Lung (tissue), 12 donors: ENCODE data around the gene TFAP2E. TPM values are rescaled to one million over a fixed set of nuclear protein-coding genes. Genes with fewer than 3 reads are reported as not detected.
"Not testable (repeated sequence)": the region's sequence is repeated elsewhere in the genome, so short reads cannot be mapped to it uniquely, and the experiment has no call there.

Experiments used
- ATAC-seq: fragments of 200-7000 bp; cut with Tn5 transposase; one replicate; pipeline ENCODE4 v1.9.1; 2020; ENCODE audit warnings: moderate number of reproducible peaks; ENCODE audit not compliant: insufficient read depth, low FRiP score
- DNase-seq, 3 donors: peaks; one replicate each; pipeline ENCODE4 v3.0.0-alpha.2; 2013 to 2017
- H3K27ac ChIP-seq, 2 donors: one replicate each; pipeline ENCODE4 v1.5.1; 2013; ENCODE audit warnings: mild to moderate bottlenecking in 2 of 2, moderate library complexity in 2 of 2, control low read depth in 1 of 2, inconsistent platforms in 1 of 2, low read depth in 1 of 2, low read length in 1 of 2
- H3K27me3 ChIP-seq, 3 donors: one replicate each; pipeline ENCODE4 v1.5.1; 2013; ENCODE audit warnings: low read length in 2 of 3; ENCODE audit not compliant: control insufficient read depth in 3 of 3, insufficient read depth in 3 of 3
- H3K36me3 ChIP-seq, 4 donors: one replicate each; pipeline ENCODE4 v1.5.1; 2013; ENCODE audit warnings: low read length in 4 of 4, mild to moderate bottlenecking in 1 of 4, moderate library complexity in 1 of 4; ENCODE audit not compliant: control insufficient read depth in 4 of 4, insufficient read depth in 4 of 4
- H3K4me1 ChIP-seq, 5 donors: one replicate each; pipeline ENCODE4 v1.5.1; 2013; ENCODE audit warnings: low read length in 5 of 5, mild to moderate bottlenecking in 2 of 5, moderate library complexity in 1 of 5; ENCODE audit not compliant: control insufficient read depth in 5 of 5, insufficient read depth in 5 of 5
- H3K4me3 ChIP-seq: one replicate; pipeline ENCODE4 v1.5.1; 2013; ENCODE audit warnings: mild to moderate bottlenecking, control low read depth, moderate library complexity
- H3K9ac ChIP-seq, 2 donors: one replicate each; pipeline ENCODE4 v1.5.1; 2013; ENCODE audit warnings: low read length in 2 of 2, control low read depth in 1 of 2; ENCODE audit not compliant: insufficient read depth in 1 of 2
- H3K9me3 ChIP-seq, 4 donors: one replicate each; pipeline ENCODE4 v1.5.1; 2013; ENCODE audit warnings: low read length in 3 of 4, mild to moderate bottlenecking in 1 of 4, moderate library complexity in 1 of 4; ENCODE audit not compliant: control insufficient read depth in 4 of 4, insufficient read depth in 3 of 4
- WGBS, 2 donors: extraction: QIAGEN DNeasy Blood & Tissue Kit; methylation state at CpG; one replicate each; pipeline ENCODE4 v1.1.7; 2013; 5-methylcytosine and 5-hydroxymethylcytosine counted together
- polyA plus RNA-seq, 2 donors: library from polyadenylated mRNA; stranded (reverse); fragments of 200-250 nt; gene quantifications; one replicate each; pipeline ENCODE4 v1.2.1, GENCODE V29; 2013
- total RNA-seq, 2 donors: library from RNA; depleted of rRNA in 1 of 2; stranded (reverse); fragments of >200 nt in 1 of 2; gene quantifications; one replicate each; pipeline ENCODE4 v1.2.1, GENCODE V29; 2014 to 2021
- TF ChIP-seq, protein P1 (sequence below): IDR thresholded peaks from 2 replicates; pipeline ENCODE4 v1.5.1; 2012; ENCODE audit warnings: mild to moderate bottlenecking; ENCODE audit errors: control extremely low read depth, extremely low read depth
- donor health status: control.
- donor health status: control.
- donor health status: Bipolar disorder and iron deficiency.
- donor health status: healthy.
- donor health status: DM: yes; HTN: yes; CAD: no.

TFAP2E gene
- total and polyA plus RNA-seq, 4 donors, result 1.4 to 2.5 (median 1.9) TPM

DNA sequence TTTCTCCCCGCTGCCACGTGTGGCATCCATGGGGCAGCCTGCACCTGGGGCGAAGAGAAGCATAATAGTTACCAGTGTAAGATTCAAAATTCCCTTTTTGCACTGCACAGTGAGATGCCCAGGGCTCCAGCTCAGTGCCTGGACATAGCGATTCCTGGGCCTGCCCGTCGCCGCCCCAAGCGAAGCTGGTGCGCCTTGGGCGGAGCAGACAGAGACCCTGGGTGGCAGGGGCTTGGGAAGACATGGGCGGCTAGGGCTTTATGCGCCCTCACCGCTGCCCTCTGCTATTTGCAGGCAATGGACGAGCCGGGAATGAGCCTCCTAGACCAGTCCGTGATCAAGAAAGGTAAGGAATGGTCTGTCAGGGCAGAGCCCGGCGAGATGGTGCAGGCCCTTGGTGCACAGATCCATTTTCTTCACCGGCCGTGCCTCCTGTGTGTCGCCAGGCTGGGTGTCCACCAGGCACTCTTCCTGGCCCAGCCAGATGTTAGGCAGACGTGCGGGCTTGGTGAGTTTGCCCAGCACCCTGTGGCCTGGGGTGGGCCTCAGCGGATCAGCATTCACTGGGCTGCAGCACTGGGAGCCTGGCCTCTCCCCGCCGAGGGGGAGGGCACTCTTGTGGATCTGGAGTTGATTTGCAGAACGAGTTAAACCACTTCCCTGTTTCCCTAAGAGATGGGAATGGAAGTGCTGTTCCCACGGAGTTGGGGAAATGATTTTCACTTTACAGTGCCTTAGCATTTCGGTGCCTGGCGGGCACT is 1.7 kb downstream of the TFAP2E start:
- H3K27me3 ChIP-seq, result peaks cover 0 to 62% (median 62%) of the 10 kb centered on the region in 3 donors
- no peak overlapping the region for H3K9ac ChIP-seq
- peak overlapping the region in 1 of 2 donors; percentile 35 for H3K27ac ChIP-seq
- TF ChIP-seq, protein P1, sequence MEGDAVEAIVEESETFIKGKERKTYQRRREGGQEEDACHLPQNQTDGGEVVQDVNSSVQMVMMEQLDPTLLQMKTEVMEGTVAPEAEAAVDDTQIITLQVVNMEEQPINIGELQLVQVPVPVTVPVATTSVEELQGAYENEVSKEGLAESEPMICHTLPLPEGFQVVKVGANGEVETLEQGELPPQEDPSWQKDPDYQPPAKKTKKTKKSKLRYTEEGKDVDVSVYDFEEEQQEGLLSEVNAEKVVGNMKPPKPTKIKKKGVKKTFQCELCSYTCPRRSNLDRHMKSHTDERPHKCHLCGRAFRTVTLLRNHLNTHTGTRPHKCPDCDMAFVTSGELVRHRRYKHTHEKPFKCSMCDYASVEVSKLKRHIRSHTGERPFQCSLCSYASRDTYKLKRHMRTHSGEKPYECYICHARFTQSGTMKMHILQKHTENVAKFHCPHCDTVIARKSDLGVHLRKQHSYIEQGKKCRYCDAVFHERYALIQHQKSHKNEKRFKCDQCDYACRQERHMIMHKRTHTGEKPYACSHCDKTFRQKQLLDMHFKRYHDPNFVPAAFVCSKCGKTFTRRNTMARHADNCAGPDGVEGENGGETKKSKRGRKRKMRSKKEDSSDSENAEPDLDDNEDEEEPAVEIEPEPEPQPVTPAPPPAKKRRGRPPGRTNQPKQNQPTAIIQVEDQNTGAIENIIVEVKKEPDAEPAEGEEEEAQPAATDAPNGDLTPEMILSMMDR, result no peak
- H3K4me1 ChIP-seq, result peaks cover 0 to 28% (median 17%) of the 10 kb centered on the region in 5 donors
- DNase-seq (peak; percentile 50 to 82 (median 55)), ATAC-seq (no peak)
- peaks cover 0 to 6% (median 0%) of the 10 kb centered on the region in 4 donors for H3K9me3 ChIP-seq
- H3K4me3 ChIP-seq, result no peak overlapping the region
- 72 to 74% methylated on average over 30 of the region's 30 CpGs for WGBS, 2 donors
- H3K36me3 ChIP-seq, result no peaks in the 10 kb centered on the region

DNA sequence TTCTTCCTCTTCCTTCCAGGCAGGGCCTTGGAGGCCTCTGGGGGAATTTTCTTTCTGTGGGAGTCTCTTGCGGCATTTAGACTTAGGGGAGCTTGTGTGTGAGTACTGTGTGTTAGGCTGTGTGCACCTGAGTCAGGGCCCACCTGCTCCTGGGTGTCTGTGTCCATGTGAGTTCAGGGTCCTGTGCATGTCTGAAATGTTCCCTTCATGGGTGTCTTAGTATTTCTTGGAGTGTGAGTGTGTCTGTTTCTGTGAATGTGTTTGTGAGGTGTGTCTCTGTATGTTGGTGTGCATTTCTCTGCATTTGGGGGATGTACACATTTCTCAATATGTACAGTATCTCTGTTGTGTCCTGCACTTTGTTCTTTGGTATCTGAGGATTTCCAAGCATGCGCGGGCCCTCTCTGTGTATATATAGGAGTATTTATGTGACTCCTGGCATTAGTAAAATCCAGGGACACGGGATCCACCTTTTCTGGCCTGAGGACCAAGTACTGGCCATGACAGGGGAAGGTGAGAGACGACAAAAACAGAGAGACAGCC is 2.4 kb downstream of the TFAP2E start:
- Histone ChIP-seq H3K27me3 (peaks cover 0 to 62% (median 58%) of the 10 kb centered on the region in 3 donors), H3K9ac (no peak overlapping the region), H3K27ac (peak overlapping the region in 1 of 2 donors; percentile 54), H3K4me3 (no peak overlapping the region), H3K9me3 (peaks cover 0 to 6% (median 0%) of the 10 kb centered on the region in 4 donors), H3K4me1 (peaks cover 0 to 28% (median 17%) of the 10 kb centered on the region in 5 donors), H3K36me3 (no peaks in the 10 kb centered on the region)
- 73 to 77% methylated on average over 5 of the region's 5 CpGs for WGBS, 2 donors
- no peak for ATAC-seq
- no peak for DNase-seq
- TF ChIP-seq, protein P1, result no peak

DNA sequence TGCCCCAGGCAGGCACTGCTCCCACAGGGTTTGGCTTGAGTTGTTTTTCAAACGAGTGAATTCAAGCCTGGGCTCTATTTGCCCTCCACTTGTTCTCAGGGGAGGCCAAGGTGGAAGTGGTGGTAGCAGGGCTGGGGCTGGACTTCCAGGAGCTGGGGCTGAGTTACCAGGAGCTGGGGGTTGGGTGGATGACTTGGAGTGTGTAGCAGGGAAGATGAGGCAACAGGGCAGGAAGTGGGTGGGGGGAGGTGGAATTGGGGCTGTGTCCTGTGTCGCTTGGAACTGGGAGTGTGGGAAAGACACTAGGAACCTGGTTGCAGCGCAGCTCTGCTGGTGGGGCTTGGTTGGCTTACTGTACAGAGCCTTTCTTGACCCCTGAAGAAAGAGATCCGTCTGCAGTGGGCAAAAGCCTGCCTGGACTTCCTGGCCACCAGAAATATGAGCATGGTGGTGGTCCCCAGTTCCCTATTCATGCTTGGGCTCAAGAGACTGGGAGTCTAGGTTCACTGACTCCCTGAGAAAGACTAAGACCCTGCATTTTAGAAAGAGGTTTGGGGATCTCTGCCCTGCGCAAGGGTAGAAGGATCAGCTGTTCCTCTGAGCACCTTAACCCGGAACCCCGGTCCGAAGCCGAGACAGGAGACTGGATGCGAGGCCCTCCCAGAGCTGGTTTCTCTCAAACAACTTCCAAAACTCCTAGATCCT is 3.1 kb downstream of the TFAP2E start:
- no peak overlapping the region for H3K9ac ChIP-seq
- H3K4me3 ChIP-seq, result no peak overlapping the region
- DNase-seq (no peak), ATAC-seq (no peak)
- peak overlapping the region in 1 of 2 donors; percentile 54 for H3K27ac ChIP-seq
- H3K36me3 ChIP-seq, result no peaks in the 10 kb centered on the region
- TF ChIP-seq, protein P1, result no peak
- H3K4me1 ChIP-seq, result peaks cover 0 to 28% (median 17%) of the 10 kb centered on the region in 5 donors
- H3K9me3 ChIP-seq, result peaks cover 0 to 6% (median 0%) of the 10 kb centered on the region in 4 donors
- H3K27me3 ChIP-seq, result peaks cover 0 to 62% (median 52%) of the 10 kb centered on the region in 3 donors
- WGBS, 2 donors, result 44 to 62% methylated on average over 10 of the region's 10 CpGs

DNA sequence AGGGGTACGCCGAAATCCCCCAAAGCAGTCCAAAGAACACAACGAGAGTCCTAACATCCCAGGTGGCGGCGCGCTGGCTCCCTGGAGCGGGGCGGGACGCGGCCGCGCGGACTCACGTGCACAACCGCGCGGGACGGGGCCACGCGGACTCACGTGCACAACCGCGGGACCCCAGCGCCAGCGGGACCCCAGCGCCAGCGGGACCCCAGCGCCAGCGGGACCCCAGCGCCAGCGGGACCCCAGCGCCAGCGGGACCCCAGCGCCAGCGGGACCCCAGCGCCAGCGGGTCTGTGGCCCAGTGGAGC is 3.6 kb downstream of the TFAP2E start:
- ATAC-seq, H3K36me3 ChIP-seq, H3K9me3 ChIP-seq, DNase-seq, H3K27ac ChIP-seq, H3K4me3 ChIP-seq, H3K9ac ChIP-seq: not testable (repeated sequence)
- H3K27me3 ChIP-seq, result peaks cover 0 to 58% (median 47%) of the 10 kb centered on the region in 3 donors
- 17 to 35% methylated on average over 29 to 37 of the region's 37 CpGs for WGBS, 2 donors
- H3K4me1 ChIP-seq, result peaks cover 0 to 28% (median 17%) of the 10 kb centered on the region in 5 donors
